Kidney (tissue), 14 donors: Measurements from ENCODE around the gene OGFR. TPM values are rescaled to one million over a fixed set of nuclear protein-coding genes. Genes with fewer than 3 reads are reported as not detected.

ENCODE experiments used
- DNase-seq, 5 donors: peaks; one replicate each; pipeline ENCODE4 v3.0.0-alpha.2; 2013 to 2020
- FAIRE-seq: peaks from 2 replicates; lab custom pipeline; 2012; peaks lifted over from hg19 to GRCh38; lab: Jason Lieb, UNC
- H3K27ac ChIP-seq, 2 donors: one replicate each; pipeline ENCODE4 v1.7.0; 2013; ENCODE audit warnings: low read depth in 2 of 2, low read length in 2 of 2, inconsistent platforms in 1 of 2
- H3K27me3 ChIP-seq: one replicate; pipeline ENCODE4 v1.7.1; 2013; ENCODE audit warnings: low read length, inconsistent platforms; ENCODE audit not compliant: control insufficient read depth, insufficient read depth
- H3K36me3 ChIP-seq, 3 donors: one replicate each; pipeline versions ENCODE4 v1.7.0 to v1.7.1; 2013; ENCODE audit warnings: low read length in 3 of 3, control low read depth in 1 of 3, inconsistent platforms in 1 of 3; ENCODE audit not compliant: insufficient read depth in 3 of 3, control insufficient read depth in 2 of 3
- H3K4me1 ChIP-seq, 3 donors: one replicate each; pipeline versions ENCODE4 v1.7.0 to v1.7.1; 2013; ENCODE audit warnings: low read length in 3 of 3, inconsistent platforms in 1 of 3, low read depth in 1 of 3; ENCODE audit not compliant: control insufficient read depth in 2 of 3, insufficient read depth in 2 of 3
- H3K4me3 ChIP-seq, 3 donors: one replicate each; pipeline versions ENCODE4 v1.7.0 to v1.8.1; 2013; ENCODE audit warnings: low read length in 3 of 3, control low read depth in 1 of 3, inconsistent platforms in 1 of 3
- H3K9ac ChIP-seq, 3 donors: one replicate each; pipeline versions ENCODE4 v1.7.0 to v1.7.1; 2013; ENCODE audit warnings: low read length in 3 of 3, control low read depth in 1 of 3, inconsistent platforms in 1 of 3
- H3K9me3 ChIP-seq, 3 donors: one replicate each; pipeline versions ENCODE4 v1.7.0 to v1.7.1; 2013; ENCODE audit warnings: low read length in 3 of 3, control low read depth in 1 of 3, inconsistent platforms in 1 of 3; ENCODE audit not compliant: control insufficient read depth in 2 of 3, insufficient read depth in 1 of 3
- CTCF ChIP-seq: IDR thresholded peaks from 3 replicates; pipeline ENCODE4 v1.5.1; 2012; ENCODE audit warnings: mild to moderate bottlenecking, moderate library complexity, borderline replicate concordance; ENCODE audit not compliant: insufficient read depth; ENCODE audit errors: extremely low read depth
- intact Hi-C: fragments of 100-400 bp; cut with DNase I; formaldehyde crosslinking; loops from one replicate; pipeline ENCODE4 v1.11.1; 2022
- polyA plus RNA-seq: library from polyadenylated mRNA; stranded (reverse); fragments of 350-450 nt; fragmentation: Illumina TruSeq; extraction: RNeasy Lipid Tissue Mini Kit (QIAGEN cat#74804); gene quantifications from one replicate; pipeline ENCODE4 v1.2.3, GENCODE V29; 2014; ENCODE audit warnings: low read depth, low replicate concordance; ENCODE audit not compliant: insufficient read depth
- total RNA-seq: library from RNA; stranded (reverse); fragmentation: NEBNext Ultra II Directional; extraction: Animal tissue kit (Norgen Biotek cat#: 25700); gene quantifications from one replicate; pipeline ENCODE4 v1.2.1, GENCODE V29; 2021
- donor health status: control.
- donor health status: control.
- donor health status: control.
- donor health status: control.
- donor health status: control.
- donor health status: DM: yes; HTN: yes; CAD: no.
- donor health status: Normal renal cell carcinoma (clear cell type).

The OGFR gene
- total and polyA plus RNA-seq, 2 donors from 2014 or later: 33.7 to 46.8 TPM

DNA sequence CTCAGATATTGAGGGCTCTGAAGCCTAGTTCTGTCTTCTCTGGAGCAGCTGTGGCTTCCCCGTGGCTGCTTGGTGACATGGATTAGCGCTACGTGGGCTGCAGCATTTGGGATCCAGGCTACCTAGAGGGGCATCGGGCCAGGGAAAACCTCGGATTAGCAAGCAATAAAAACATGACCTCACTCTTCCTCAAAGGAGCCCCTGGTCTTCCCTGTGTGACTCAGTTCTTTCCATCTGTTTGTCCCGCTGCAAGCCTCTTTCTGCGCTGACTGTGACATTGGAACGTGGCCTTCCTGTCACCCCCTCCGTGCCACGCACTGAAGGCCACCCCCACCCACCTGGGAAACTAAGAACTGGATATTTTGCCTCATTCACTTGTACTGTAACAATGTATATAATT lies 4.8 kb upstream of the OGFR start:
- no peaks in the 10 kb centered on the region for H3K9me3 ChIP-seq
- no peak for TF ChIP-seq CTCF
- no peak overlapping the region for H3K27ac ChIP-seq
- peaks cover 0 to 11% (median 0%) of the 10 kb centered on the region in 3 donors for H3K4me1 ChIP-seq
- H3K4me3 ChIP-seq: no peak overlapping the region
- DNase-seq: no peak
- no peak overlapping the region for H3K9ac ChIP-seq
- H3K27me3 ChIP-seq: no peaks in the 10 kb centered on the region
- H3K36me3 ChIP-seq: peaks cover 0 to 8% (median 5%) of the 10 kb centered on the region in 3 donors
- intact Hi-C loops: loop anchor here (10.0 kb wide), 1 partner anchor 135 kb away; no protein-coding TSS in a partner anchor
- no peak for FAIRE-seq

DNA sequence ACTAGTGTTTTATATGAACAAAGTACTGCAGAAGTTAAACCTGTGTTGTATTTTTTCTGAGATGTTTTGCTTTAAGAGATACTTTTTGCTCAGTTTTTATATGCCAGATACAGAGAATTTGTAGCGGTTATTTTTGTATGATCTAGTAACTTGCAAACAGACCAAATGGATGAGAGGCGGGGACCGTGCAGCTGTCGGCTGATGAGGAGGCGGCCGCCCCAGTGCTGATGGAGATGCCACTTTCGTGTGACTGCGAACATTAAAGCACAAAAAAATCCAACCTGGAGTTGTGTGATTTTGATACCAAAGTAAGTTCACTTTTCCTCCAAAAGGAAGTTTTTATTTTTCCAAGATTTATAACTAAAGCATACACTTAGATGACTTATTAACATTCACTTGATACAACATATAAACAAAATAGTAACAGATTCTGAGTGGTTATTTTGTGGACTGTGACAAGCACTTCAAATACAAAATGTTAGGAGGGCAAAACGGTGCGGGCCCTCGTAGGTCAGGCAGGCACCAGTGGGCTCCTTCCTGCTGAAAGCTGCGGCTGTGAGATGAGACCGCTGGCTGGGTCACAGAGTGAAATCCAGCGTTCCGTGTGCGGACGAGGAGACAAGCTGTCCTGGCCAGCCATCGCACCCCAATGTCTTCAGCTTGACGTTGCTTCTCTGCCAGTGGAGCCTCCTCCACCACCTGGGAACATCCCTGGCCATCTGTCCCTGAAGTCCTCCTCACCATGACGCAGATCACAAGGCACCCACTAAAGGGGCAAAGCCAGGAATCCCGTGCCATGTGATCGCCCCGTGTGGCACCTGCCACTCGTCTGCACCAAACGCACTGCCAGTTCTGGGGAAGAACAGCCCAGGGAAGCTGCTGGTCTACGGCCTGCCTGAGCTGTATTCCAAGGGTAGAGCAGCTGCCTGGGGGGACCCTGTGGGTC lies 4.0 kb upstream of the OGFR start:
- Histone ChIP-seq H3K4me1 (peaks cover 0 to 11% (median 0%) of the 10 kb centered on the region in 3 donors), H3K4me3 (no peak overlapping the region), H3K27ac (no peak overlapping the region), H3K9ac (no peak overlapping the region), H3K36me3 (peaks cover 0 to 8% (median 5%) of the 10 kb centered on the region in 3 donors), H3K27me3 (no peaks in the 10 kb centered on the region), H3K9me3 (no peaks in the 10 kb centered on the region)
- FAIRE-seq (no peak), DNase-seq (no peak)
- intact Hi-C loops: loop anchor here (10.0 kb wide), 1 partner anchor 136 kb away; no protein-coding TSS in a partner anchor
- TF ChIP-seq CTCF: no peak

DNA sequence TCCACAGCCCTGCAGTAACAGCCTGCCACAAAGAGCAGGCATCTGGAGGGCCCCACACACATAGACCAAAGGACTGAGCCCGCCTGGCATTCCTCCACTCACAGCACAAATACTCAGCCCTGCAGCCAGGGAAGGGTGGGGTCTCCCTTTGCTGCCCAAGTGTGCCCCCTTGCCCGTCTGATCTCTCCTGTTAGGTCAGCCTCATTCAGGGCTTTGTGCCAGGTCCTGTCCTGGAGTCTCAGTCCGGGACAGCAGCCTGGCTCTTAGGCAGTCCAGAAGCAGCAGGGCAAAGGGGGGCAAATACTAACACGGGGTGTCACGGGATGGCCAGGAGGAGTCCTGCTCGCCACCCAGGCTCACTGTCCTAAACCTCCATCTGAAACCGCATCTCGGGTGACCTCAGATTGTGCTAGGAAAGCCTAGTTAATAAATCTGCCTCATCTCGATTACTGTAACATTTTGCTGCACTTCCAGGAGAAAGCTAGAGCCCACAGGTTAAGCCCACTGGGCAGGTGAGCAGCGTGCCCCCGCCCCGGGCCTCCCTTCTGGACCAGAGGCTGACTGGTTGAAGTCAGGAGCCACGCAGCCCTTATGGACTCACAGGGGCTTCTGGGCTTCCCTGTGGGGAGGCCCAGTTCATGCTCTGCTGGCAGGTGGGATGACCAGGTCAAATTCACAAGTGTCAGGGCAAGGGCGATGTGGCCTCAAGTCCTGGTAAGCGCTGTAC lies 3.2 kb upstream of the OGFR start:
- Histone ChIP-seq H3K9me3 (no peaks in the 10 kb centered on the region), H3K4me1 (peaks cover 0 to 19% (median 8%) of the 10 kb centered on the region in 3 donors), H3K27ac (no peak overlapping the region), H3K36me3 (peaks cover 0 to 8% (median 5%) of the 10 kb centered on the region in 3 donors), H3K9ac (no peak overlapping the region), H3K27me3 (no peaks in the 10 kb centered on the region), H3K4me3 (no peak overlapping the region)
- DNase-seq (no peak), FAIRE-seq (no peak)
- intact Hi-C loops: loop anchor here (10.0 kb wide), 1 partner anchor 137 kb away; no protein-coding TSS in a partner anchor
- TF ChIP-seq CTCF: no peak
